Measurements from ENCODE around the gene ARL15. TPM values are rescaled to one million over a fixed set of nuclear protein-coding genes. Genes with fewer than 3 reads are reported as not detected.

The ARL15 gene
- polyA plus RNA-seq, 1 of the 3 experiments (the other 2 are of a cell fraction) = 6.4 TPM

- no peak for TF ChIP-seq REST (IDR thresholded peaks at IDR 0.05; ENCODE audit: low read depth, low read length)
- TF ChIP-seq GABPA (IDR thresholded peaks at IDR 0.05; ENCODE audit: low read depth) = no peak
- TF ChIP-seq, protein P1, sequence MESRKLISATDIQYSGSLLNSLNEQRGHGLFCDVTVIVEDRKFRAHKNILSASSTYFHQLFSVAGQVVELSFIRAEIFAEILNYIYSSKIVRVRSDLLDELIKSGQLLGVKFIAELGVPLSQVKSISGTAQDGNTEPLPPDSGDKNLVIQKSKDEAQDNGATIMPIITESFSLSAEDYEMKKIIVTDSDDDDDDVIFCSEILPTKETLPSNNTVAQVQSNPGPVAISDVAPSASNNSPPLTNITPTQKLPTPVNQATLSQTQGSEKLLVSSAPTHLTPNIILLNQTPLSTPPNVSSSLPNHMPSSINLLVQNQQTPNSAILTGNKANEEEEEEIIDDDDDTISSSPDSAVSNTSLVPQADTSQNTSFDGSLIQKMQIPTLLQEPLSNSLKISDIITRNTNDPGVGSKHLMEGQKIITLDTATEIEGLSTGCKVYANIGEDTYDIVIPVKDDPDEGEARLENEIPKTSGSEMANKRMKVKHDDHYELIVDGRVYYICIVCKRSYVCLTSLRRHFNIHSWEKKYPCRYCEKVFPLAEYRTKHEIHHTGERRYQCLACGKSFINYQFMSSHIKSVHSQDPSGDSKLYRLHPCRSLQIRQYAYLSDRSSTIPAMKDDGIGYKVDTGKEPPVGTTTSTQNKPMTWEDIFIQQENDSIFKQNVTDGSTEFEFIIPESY (IDR thresholded peaks at IDR 0.05; ENCODE audit: borderline replicate concordance, low read depth) = no peak
- no peak for TF ChIP-seq IRF3 (IDR thresholded peaks at IDR 0.05; ENCODE audit: low read depth, low read length)
- no peak for TF ChIP-seq YY1 (IDR thresholded peaks at IDR 0.05; ENCODE audit: low read depth)
- TF ChIP-seq POLR2AphosphoS5 (IDR thresholded peaks at IDR 0.05; ENCODE audit: low read depth, low read length) = no peak
- TF ChIP-seq EP300 (IDR thresholded peaks at IDR 0.05; ENCODE audit: borderline replicate concordance in 1 of 2, low read depth in 1 of 2, low read length in 1 of 2) = no peak
- no peak for TF ChIP-seq MEF2A (IDR thresholded peaks at IDR 0.05; ENCODE audit: borderline replicate concordance, low read depth)
- no peak for TF ChIP-seq TAF1 (IDR thresholded peaks at IDR 0.05; ENCODE audit: borderline replicate concordance, low read depth, low read length)
- TF ChIP-seq NFIC (IDR thresholded peaks at IDR 0.05; ENCODE audit: borderline replicate concordance) = no peak
- TF ChIP-seq FOSL2 (IDR thresholded peaks at IDR 0.05; ENCODE audit: borderline replicate concordance, low read depth) = no peak
- no peak for TF ChIP-seq TCF12 (IDR thresholded peaks at IDR 0.05)
- TF ChIP-seq USF1 (IDR thresholded peaks at IDR 0.05; ENCODE audit: borderline replicate concordance, low read depth) = no peak
- no peak for TF ChIP-seq MXI1 (IDR thresholded peaks at IDR 0.05; ENCODE audit: low read depth, low read length)
- no peak for TF ChIP-seq SMC3 (IDR thresholded peaks at IDR 0.05; ENCODE audit: low read depth, low read length)
- TF ChIP-seq FOXJ3 (CRISPR knock-in tag; IDR thresholded peaks at IDR 0.05) = no peak
- no peak for TF ChIP-seq RXRA (IDR thresholded peaks at IDR 0.05; ENCODE audit: borderline replicate concordance, low read depth)
- TF ChIP-seq EZH2phosphoT487 (IDR thresholded peaks at IDR 0.05; ENCODE audit: borderline replicate concordance, low read depth) = no peak
- no peak for TF ChIP-seq MAX (IDR thresholded peaks at IDR 0.05; ENCODE audit: low read depth)
- TF ChIP-seq CHD2 (IDR thresholded peaks at IDR 0.05; ENCODE audit: low read length, partially characterized antibody) = no peak
- ChIA-PET CTCF (no interaction called here), POLR2A (no interaction called here)
- H3K4me3 ChIP-seq (ENCODE audit: low read depth in 2 of 2, low read length in 1 of 2) = no peak overlapping the region
- H3K9ac ChIP-seq = no peak overlapping the region
- no peak for DNase-seq
- no peaks in the 10 kb centered on the region for H3K36me3 ChIP-seq (replicated peaks in 1 of 2; ENCODE audit: control insufficient read depth in 1 of 2, insufficient read depth in 2 of 2, low read length in 1 of 2)
- H3K9me2 ChIP-seq = no peaks in the 10 kb centered on the region; the same call in 1 of the 2 replicates
- H3K27ac ChIP-seq (ENCODE audit: low read depth in 2 of 2, low read length in 1 of 2) = peak overlapping the region in 1 of 2 experiments; percentile 29; a peak in 2 of 4 replicates
- no peaks in the 10 kb centered on the region for H4K20me1 ChIP-seq (ENCODE audit: insufficient read depth)
- peaks cover 0 to 20% of the 10 kb centered on the region in 2 experiments; a peak in 1 of 4 replicates for H3K4me1 ChIP-seq (ENCODE audit: control insufficient read depth in 1 of 2, insufficient read depth in 2 of 2, low read depth in 1 of 2, low read length in 1 of 2)
- no peaks in the 10 kb centered on the region for H3K79me2 ChIP-seq (ENCODE audit: insufficient read depth)
- no peaks in the 10 kb centered on the region for H3K27me3 ChIP-seq (ENCODE audit: insufficient read depth)
- no peak overlapping the region for H2AFZ ChIP-seq (ENCODE audit: low read depth)
- no peaks in the 10 kb centered on the region for H3K9me3 ChIP-seq
- H3F3A ChIP-seq (replicated peaks; ENCODE audit: insufficient read depth) = peaks cover 16% of the 10 kb centered on the region
- whole genome bisulfite sequencing (ENCODE audit: low lambda C conversion rate) = 67% methylated on average over 1 of the region's 1 CpG
- no peak overlapping the region; the same call in 1 of the 2 replicates for H3K4me2 ChIP-seq
Measured at GRCh38 chr5:54024466-54024865, 285.9 kb downstream of the ARL15 start.

Measured in SK-N-SH (cell line).